Choroid plexus epithelial cell (primary cell): ENCODE data around the gene PPM1H.

ENCODE experiments used
- DNase-seq: peaks from one replicate; pipeline ENCODE4 v3.0.0-alpha.2; 2010; ENCODE audit warnings: low read depth
- H3K4me3 ChIP-seq: 2 replicates; pipeline ENCODE4 v1.5.1; 2011; ENCODE audit warnings: low read depth, mild to moderate bottlenecking, control low read depth, low read length, moderate library complexity
- TF ChIP-seq, protein P1 (sequence below): conservative IDR thresholded peaks from 2 replicates; pipeline ENCODE4 v1.5.1; 2011; ENCODE audit warnings: low read depth, mild to moderate bottlenecking, control low read depth, inconsistent platforms, low read length, moderate library complexity

PPM1H gene

GRCh38 chr12:62689042-62689839 is 245.7 kb downstream of the PPM1H start:
- H3K4me3 ChIP-seq, result no peak overlapping the region
- TF ChIP-seq, protein P1, sequence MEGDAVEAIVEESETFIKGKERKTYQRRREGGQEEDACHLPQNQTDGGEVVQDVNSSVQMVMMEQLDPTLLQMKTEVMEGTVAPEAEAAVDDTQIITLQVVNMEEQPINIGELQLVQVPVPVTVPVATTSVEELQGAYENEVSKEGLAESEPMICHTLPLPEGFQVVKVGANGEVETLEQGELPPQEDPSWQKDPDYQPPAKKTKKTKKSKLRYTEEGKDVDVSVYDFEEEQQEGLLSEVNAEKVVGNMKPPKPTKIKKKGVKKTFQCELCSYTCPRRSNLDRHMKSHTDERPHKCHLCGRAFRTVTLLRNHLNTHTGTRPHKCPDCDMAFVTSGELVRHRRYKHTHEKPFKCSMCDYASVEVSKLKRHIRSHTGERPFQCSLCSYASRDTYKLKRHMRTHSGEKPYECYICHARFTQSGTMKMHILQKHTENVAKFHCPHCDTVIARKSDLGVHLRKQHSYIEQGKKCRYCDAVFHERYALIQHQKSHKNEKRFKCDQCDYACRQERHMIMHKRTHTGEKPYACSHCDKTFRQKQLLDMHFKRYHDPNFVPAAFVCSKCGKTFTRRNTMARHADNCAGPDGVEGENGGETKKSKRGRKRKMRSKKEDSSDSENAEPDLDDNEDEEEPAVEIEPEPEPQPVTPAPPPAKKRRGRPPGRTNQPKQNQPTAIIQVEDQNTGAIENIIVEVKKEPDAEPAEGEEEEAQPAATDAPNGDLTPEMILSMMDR, result no peak
- peak; percentile 41 for DNase-seq

- no peak overlapping the region for H3K4me3 ChIP-seq
- TF ChIP-seq, protein P1, result no peak
- DNase-seq, result no peak
Observed at GRCh38 chr12:62686938-62687337, 248.0 kb downstream of the PPM1H start.

GRCh38 chr12:62684570-62685295 is 250.2 kb downstream of the PPM1H start:
- no peak overlapping the region for H3K4me3 ChIP-seq
- no peak for DNase-seq
- TF ChIP-seq, protein P1, result no peak

- H3K4me3 ChIP-seq, result no peak overlapping the region
- peak; percentile 48 for DNase-seq
- TF ChIP-seq, protein P1, result no peak
Observed at GRCh38 chr12:62683776-62684569, 251.0 kb downstream of the PPM1H start.

DNA sequence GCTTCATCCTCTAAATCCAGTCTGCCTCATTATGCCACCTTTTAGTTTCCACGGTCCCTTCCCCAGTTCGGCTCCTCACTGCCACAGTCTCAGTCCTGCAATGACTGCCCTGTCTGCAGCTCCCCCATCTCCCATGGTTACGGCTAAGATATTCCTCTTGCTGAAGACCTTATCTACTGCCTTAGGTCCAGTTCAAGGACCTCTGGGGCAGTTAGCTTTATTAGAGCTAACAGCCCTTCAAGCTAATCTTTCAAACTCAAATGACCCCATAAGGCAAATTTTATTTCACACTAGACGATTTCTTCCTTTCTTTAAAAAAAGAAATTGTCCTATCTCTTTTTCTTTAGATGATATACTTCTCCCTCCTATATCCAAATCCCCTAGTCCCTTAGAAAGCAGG is 253.6 kb downstream of the PPM1H start:
- TF ChIP-seq, protein P1, result no peak
- DNase-seq, result no peak

GRCh38 chr12:62679608-62680007 is 255.3 kb downstream of the PPM1H start:
- peak; percentile 44 for DNase-seq
- TF ChIP-seq, protein P1, result no peak
- H3K4me3 ChIP-seq, result no peak overlapping the region

More for the DNA sequence above, 253.6 kb downstream of the PPM1H start:
- H3K4me3 ChIP-seq, result no peak overlapping the region
